ENCODE data around the gene TCF21.
A peak's percentile ranks its signal among the peaks of the same experiment; 100 is the strongest.
"Not testable (repeated sequence)": the region's sequence is repeated elsewhere in the genome, so short reads cannot be mapped to it uniquely, and the experiment has no call there.

The TCF21 gene

DNA sequence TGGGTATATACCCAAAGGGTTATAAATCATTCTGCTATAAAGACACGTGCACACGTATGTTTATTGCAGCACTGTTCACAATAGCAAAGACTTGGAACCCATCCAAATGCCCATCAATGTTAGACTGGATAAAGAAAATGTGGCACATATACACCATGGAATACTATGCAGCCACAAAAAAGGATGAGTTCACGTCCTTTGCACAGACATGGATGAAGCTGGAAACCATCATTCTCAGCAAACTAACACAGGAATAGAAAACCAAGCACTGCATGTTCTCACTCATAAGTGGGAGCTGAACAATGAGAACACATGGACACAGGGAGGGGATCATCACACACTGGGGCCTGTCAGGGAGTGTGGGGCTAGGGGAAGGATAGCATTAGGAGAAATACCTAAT, 47.4 kb downstream of the TCF21 start:
- not testable (repeated sequence) for DNase-seq

DNA sequence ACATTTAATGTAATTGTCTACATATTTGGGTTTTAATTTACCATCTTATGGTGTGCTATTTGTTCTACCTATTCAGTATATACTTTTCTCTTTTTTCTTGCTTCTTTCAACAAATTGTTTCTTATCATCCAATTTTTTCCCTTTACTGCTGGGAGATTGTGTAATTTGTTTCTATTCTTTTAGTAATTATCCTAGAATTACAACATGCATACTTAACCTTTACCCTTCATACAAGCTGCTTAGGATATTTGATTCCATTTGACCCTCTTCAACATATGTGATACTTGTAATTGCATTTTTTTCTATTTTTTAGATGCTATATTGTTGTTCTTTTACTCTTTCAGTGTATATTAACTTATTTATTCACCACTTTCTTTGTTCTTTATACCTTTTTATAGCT, 49.0 kb downstream of the TCF21 start:
- DNase-seq = peak; percentile 71

DNA sequence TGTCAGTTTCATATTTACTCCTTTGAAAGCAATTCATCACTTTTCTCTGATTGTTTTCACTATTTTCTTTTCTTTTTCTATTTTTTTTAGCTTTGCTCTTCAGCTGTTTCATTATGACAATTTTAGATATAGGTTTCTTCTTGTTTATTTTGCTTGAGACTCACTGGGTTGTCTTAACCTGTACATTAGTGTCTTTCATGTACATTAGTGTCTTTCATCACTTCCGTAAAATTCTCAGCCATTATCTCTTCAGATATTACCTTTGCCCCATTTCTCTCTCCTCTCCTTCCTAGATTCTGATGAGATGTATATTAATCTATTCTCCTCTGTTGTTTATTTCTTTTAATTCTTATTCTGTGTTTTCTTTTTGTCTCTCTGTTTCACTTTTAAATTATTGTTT, 49.6 kb downstream of the TCF21 start:
- DNase-seq = no peak

DNA sequence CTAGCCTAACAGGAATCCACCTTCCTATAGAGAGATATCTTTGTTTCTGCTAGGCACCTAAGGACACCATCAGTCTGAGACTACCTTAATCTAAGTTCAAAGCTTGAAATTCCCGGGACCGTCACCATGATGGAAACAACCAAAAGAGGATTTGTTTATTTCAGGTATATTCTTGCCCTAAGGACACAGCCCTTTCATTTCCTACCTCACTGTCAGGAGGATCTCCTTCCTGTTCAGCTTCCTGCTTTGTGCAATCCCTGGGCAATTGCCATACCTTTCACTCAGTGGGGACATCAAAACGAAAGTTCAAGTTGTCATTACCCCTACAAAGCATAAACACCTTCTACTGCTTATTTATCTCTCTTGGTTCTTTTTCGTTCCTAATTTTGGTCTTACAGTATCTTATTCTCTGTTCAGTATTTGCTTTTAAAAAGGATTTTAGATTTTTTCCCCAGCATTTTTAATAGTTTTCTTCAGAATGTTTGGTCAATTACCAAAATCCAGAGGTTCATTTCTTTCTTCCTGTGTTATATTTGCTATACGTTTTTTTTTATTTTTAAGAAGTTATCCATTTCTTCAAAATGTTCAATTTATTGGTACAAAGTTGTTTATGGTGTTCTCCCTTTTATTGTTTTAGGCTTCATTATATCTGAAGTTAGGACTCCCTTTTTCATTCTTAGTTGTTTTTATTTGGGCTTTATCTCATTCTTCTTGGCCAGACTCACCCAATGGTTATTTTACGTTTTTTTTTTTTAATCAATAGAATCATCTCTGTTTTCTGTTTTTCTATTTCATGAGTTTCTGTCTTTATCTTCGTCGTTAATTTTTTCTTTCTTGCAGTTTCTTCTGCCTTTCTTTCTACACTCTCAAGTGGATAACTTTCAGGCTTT, 51.1 kb downstream of the TCF21 start:
- no peak for DNase-seq
